ENCODE results near the gene PCBP3.

GRCh38 chr21:45927851-45928850 is 284.6 kb downstream of the PCBP3 start:
- no peak for TF ChIP-seq CTCF (IDR thresholded peaks at IDR 0.05; ENCODE audit: low read length)
- TF ChIP-seq EZH2 (optimal IDR thresholded peaks at IDR 0.05; ENCODE audit: low read depth, low read length): no peak

All from MM.1S (cell line).